Osteoblast (primary cell): Measurements from ENCODE around the gene ACOT4. TPM values are rescaled to one million over a fixed set of nuclear protein-coding genes. Genes with fewer than 3 reads are reported as not detected.

Experiments used
- DNase-seq: peaks from one replicate; pipeline ENCODE4 v3.0.0; 2011; ENCODE audit warnings: low spot score, mixed read lengths; ENCODE audit not compliant: insufficient read length; ENCODE audit errors: missing footprints
- H2AFZ ChIP-seq: 2 replicates; pipeline ENCODE4 v1.6.0; 2011; ENCODE audit warnings: mild to moderate bottlenecking, low read length
- H3K27ac ChIP-seq: 2 replicates; pipeline ENCODE4 v1.5.1; 2011; ENCODE audit warnings: mild to moderate bottlenecking, low read depth, low read length, moderate library complexity
- H3K27me3 ChIP-seq: 2 replicates; pipeline ENCODE4 v1.6.0; 2012; ENCODE audit warnings: mild to moderate bottlenecking, control low read depth, inconsistent platforms, low read length, moderate library complexity; ENCODE audit not compliant: insufficient read depth
- H3K36me3 ChIP-seq: 2 replicates; pipeline ENCODE4 v1.5.1; 2011; ENCODE audit warnings: mild to moderate bottlenecking, low read length, control low read depth, moderate library complexity; ENCODE audit not compliant: insufficient read depth
- H3K4me1 ChIP-seq: 2 replicates; pipeline ENCODE4 v1.5.1; 2011; ENCODE audit warnings: mild to moderate bottlenecking, low read length, control low read depth, moderate library complexity; ENCODE audit not compliant: insufficient read depth
- H3K4me2 ChIP-seq: 2 replicates; pipeline ENCODE4 v1.6.0; 2011; ENCODE audit warnings: mild to moderate bottlenecking, low read length; ENCODE audit not compliant: insufficient read depth
- H3K4me3 ChIP-seq: fragments of 200-600 bp; sonication (generic); 3 replicates; pipeline ENCODE4 v1.5.1; 2012; ENCODE audit warnings: mild to moderate bottlenecking, low read length, inconsistent platforms; ENCODE audit not compliant: insufficient read depth
- H3K79me2 ChIP-seq: 2 replicates; pipeline ENCODE4 v1.6.0; 2012; ENCODE audit warnings: mild to moderate bottlenecking, low read length, control low read depth, inconsistent platforms; ENCODE audit not compliant: insufficient read depth
- H3K9me3 ChIP-seq: 2 replicates; pipeline ENCODE4 v1.5.1; 2011; ENCODE audit warnings: low read depth, low read length, control low read depth
- H4K20me1 ChIP-seq: 2 replicates; pipeline ENCODE4 v1.6.0; 2012; ENCODE audit warnings: mild to moderate bottlenecking, low read length, control low read depth; ENCODE audit not compliant: insufficient read depth
- CTCF ChIP-seq: IDR thresholded peaks from 2 replicates; pipeline ENCODE4 v1.5.1; 2011; ENCODE audit warnings: mild to moderate bottlenecking, low read depth, low read length, moderate library complexity; ENCODE audit errors: extremely low read depth
- total RNA-seq: library from RNA; depleted of rRNA; stranded (reverse); fragments of >200 nt; gene quantifications from 2 replicates; pipeline ENCODE4 v1.2.3, GENCODE V29; 2012

The ACOT4 gene
- total RNA-seq, 1 donor, result 2.5 TPM

DNA sequence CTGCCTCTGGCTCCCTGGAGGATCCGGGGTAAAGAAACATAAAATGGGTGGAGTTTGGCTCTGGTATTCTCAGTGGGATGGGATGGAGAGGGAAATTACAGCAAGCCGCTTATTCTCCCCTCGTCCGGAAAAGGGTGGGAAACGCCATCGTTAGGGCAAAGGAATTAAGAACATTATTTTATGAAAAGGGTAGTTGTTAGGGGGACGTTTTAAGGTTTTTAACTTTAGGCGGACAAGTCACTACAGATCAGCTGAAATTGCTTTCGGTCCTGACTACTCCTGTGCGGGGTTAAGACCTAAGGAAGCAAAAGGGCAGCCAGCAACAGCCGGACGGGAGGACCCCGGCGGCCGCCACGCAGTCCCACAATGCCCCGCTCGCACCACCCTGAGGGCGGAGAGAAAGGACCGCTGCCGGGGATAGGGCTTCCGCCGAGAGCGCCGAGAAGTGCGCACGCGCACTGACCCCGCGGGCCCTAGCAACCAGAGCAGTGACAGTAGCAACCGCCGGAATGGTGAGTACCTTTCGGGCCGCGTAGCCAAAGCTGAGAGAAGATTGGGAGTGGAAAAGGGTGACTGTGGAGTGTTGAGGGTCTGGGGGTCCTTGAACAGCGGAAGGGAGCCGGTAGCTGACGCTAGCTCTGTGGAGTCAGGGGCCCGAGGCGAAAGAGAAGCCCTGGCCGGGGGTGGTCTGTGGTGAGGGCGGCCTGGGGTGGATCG, 53.0 kb downstream of the ACOT4 start, which contains the start of gene DNAL1:
DNAL1 (plus strand) TSS at position 456 of the 717 bp plus-strand sequence; CDS start at position 510, 54 bp downstream.
- no peaks in the 10 kb centered on the region for H3K36me3 ChIP-seq
- DNase-seq, result peak; percentile 98
- no peaks in the 10 kb centered on the region for H4K20me1 ChIP-seq
- peaks cover 40% of the 10 kb centered on the region for H3K79me2 ChIP-seq
- H2AFZ ChIP-seq, result peak within 1 kb of the TSS; percentile 97
- TF ChIP-seq CTCF, result no peak
- H3K4me2 ChIP-seq, result peak within 1 kb of the TSS; percentile 97
- peak within 1 kb of the TSS; percentile 92 for H3K4me3 ChIP-seq
- peak within 1 kb of the TSS; percentile 92 for H3K27ac ChIP-seq
- no peaks in the 10 kb centered on the region for H3K9me3 ChIP-seq
- H3K4me1 ChIP-seq, result peaks cover 18% of the 10 kb centered on the region
- H3K27me3 ChIP-seq, result no peaks in the 10 kb centered on the region

DNA sequence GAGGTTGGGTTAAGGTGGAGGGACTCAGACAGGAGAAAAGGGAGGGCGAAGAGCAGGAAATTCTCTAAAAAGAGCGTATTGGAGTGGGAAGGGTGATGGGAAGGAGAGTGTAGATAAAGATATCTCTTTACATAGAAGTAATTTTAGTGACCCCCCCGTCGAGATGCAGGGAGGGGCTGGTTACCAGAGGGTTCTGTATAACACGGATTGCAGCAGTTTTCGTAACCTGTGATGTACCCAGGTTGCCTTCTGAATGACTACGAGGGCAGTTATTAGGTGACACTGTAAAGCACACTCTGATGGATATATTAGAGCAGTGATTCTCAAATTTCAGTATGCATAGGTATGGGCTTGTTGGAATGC, 53.6 kb downstream of the ACOT4 start:
- no peak for DNase-seq
- TF ChIP-seq CTCF, result no peak
- Histone ChIP-seq H3K36me3 (no peaks in the 10 kb centered on the region), H3K27ac (peak overlapping the region; percentile 92), H4K20me1 (no peaks in the 10 kb centered on the region), H3K4me3 (peak overlapping the region; percentile 92), H3K79me2 (peaks cover 45% of the 10 kb centered on the region), H3K27me3 (no peaks in the 10 kb centered on the region), H3K9me3 (no peaks in the 10 kb centered on the region), H2AFZ (peak overlapping the region; percentile 97), H3K4me1 (peaks cover 13% of the 10 kb centered on the region), H3K4me2 (peak overlapping the region; percentile 97)

Other genes with a start within 250 kb of the ACOT4 start
- 52.5 and 55.7 TPM in 2 replicates for gene NUMB, start 133.3 kb upstream of the ACOT4 start, total RNA-seq
- 19.2 and 21.7 TPM in 2 replicates for gene RIOX1, start 100.9 kb upstream of the ACOT4 start, total RNA-seq
- gene ACOT1, start 54.7 kb upstream of the ACOT4 start, total RNA-seq, result 1.4 and 58.0 TPM in 2 replicates
- under 0.01 and 0.29 TPM in 2 replicates for gene HEATR4, start 32.9 kb upstream of the ACOT4 start, total RNA-seq
- 57.5 and 58.3 TPM in 2 replicates for gene ACOT2, start 22.7 kb upstream of the ACOT4 start, total RNA-seq
- gene ACOT6, start 20.6 kb downstream of the ACOT4 start, total RNA-seq, result not detected in 2 replicates
- gene DNAL1, start 53.1 kb downstream of the ACOT4 start, total RNA-seq, result 8.5 and 9.0 TPM in 2 replicates
- gene PNMA1, start 122.5 kb downstream of the ACOT4 start, total RNA-seq, result 40.1 and 40.2 TPM in 2 replicates